GM23338 (cell line): Measurements from ENCODE around the gene DIP2C. TPM values are rescaled to one million over a fixed set of nuclear protein-coding genes. Genes with fewer than 3 reads are reported as not detected.
A peak's percentile ranks its signal among the peaks of the same experiment; 100 is the strongest.

Experiments
- ATAC-seq: fragments of 200-7000 bp; cut with Tn5 transposase; 3 replicates; pipeline ENCODE4 v1.9.1; 2020
- DNase-seq: peaks from one replicate; pipeline ENCODE4 v3.0.0-alpha.2; 2015; ENCODE audit warnings: low spot score
- H2AFZ ChIP-seq: fragments of 200-600 bp; sonication (generic); 2 replicates; pipeline ENCODE4 v1.8.0; 2016; ENCODE audit warnings: antibody characterized with exemption, mild to moderate bottlenecking, moderate library complexity
- H3F3A ChIP-seq: fragments of 200-600 bp; sonication (generic); replicated peaks from 2 replicates; pipeline ENCODE4 v1.8.0; 2017; ENCODE audit warnings: antibody characterized with exemption, mixed run types, low read depth
- H3K27ac ChIP-seq: fragments of 200-600 bp; sonication (generic); 2 replicates; pipeline ENCODE4 v1.6.1; 2016; ENCODE audit warnings: low read depth
- H3K27me3 ChIP-seq: fragments of 200-600 bp; sonication (generic); 2 replicates; pipeline ENCODE4 v1.8.0; 2016; ENCODE audit warnings: mild to moderate bottlenecking, mixed run types, moderate library complexity; ENCODE audit not compliant: insufficient read depth
- H3K36me3 ChIP-seq: fragments of 200-600 bp; sonication (generic); 2 replicates; pipeline ENCODE4 v1.8.0; 2016; ENCODE audit warnings: mild to moderate bottlenecking; ENCODE audit not compliant: insufficient read depth
- H3K4me1 ChIP-seq: fragments of 200-600 bp; sonication (generic); 2 replicates; pipeline ENCODE4 v1.8.0; 2016; ENCODE audit warnings: mild to moderate bottlenecking, moderate library complexity; ENCODE audit not compliant: insufficient read depth
- H3K4me2 ChIP-seq: fragments of 200-600 bp; sonication (generic); 2 replicates; pipeline ENCODE4 v1.7.1; 2017; ENCODE audit warnings: mixed run types
- H3K4me3 ChIP-seq: fragments of 200-600 bp; sonication (generic); 2 replicates; pipeline ENCODE4 v1.6.1; 2016; ENCODE audit warnings: mixed run types
- H3K79me2 ChIP-seq: fragments of 200-600 bp; sonication (generic); replicated peaks from 2 replicates; pipeline ENCODE4 v1.8.0; 2017; ENCODE audit warnings: mild to moderate bottlenecking; ENCODE audit not compliant: insufficient read depth
- H3K9me2 ChIP-seq: fragments of 200-600 bp; sonication (generic); 2 replicates; pipeline ENCODE4 v1.8.0; 2017; ENCODE audit not compliant: insufficient read depth
- H4K20me1 ChIP-seq: fragments of 200-600 bp; sonication (generic); replicated peaks from 2 replicates; pipeline ENCODE4 v1.8.0; 2017; ENCODE audit warnings: mild to moderate bottlenecking; ENCODE audit not compliant: insufficient read depth
- H3K27ac Mint-ChIP-seq: 2 replicates; pipeline ENCODE4 v1.8.0; 2020; ENCODE audit warnings: inconsistent platforms, mild to moderate bottlenecking, moderate library complexity, mixed read lengths
- H3K27me3 Mint-ChIP-seq: 3 replicates; pipeline ENCODE4 v1.8.0; 2022; ENCODE audit warnings: low read depth, mild to moderate bottlenecking, moderate library complexity, mixed read lengths, inconsistent platforms; ENCODE audit not compliant: insufficient read depth, poor library complexity
- H3K36me3 Mint-ChIP-seq: 3 replicates; pipeline ENCODE4 v1.8.0; 2021; ENCODE audit warnings: low read depth, mild to moderate bottlenecking, inconsistent platforms, moderate library complexity, mixed read lengths
- H3K4me1 Mint-ChIP-seq: 3 replicates; pipeline ENCODE4 v1.8.0; 2020; ENCODE audit warnings: mild to moderate bottlenecking, inconsistent platforms, mixed read lengths
- H3K4me3 Mint-ChIP-seq: 3 replicates; pipeline ENCODE4 v1.8.0; 2021; ENCODE audit warnings: moderate library complexity, mild to moderate bottlenecking, inconsistent platforms, mixed read lengths
- H3K9me3 Mint-ChIP-seq: 3 replicates; pipeline ENCODE4 v1.8.0; 2020; ENCODE audit warnings: moderate library complexity, mild to moderate bottlenecking, inconsistent platforms, mixed read lengths
- JUNB ChIP-seq: IDR thresholded peaks from one replicate; pipeline ENCODE4 v1.6.1; 2016; ENCODE audit warnings: antibody characterized with exemption; ENCODE audit not compliant: unreplicated experiment
- STAT1 ChIP-seq: IDR thresholded peaks from one replicate; pipeline ENCODE4 v1.6.1; 2016; ENCODE audit warnings: antibody characterized with exemption; ENCODE audit not compliant: unreplicated experiment
- polyA plus RNA-seq: library from polyadenylated mRNA; unstranded; fragments of >200 nt; fragmentation: Nextera tagmentation; extraction: Ambion mirVana; gene quantifications from 2 replicates; pipeline ENCODE4 v1.2.1, GENCODE V29; 2016
- total RNA-seq: library from RNA; depleted of rRNA; stranded (reverse); fragments of >200 nt; shearing (Covaris generic); gene quantifications from 2 replicates; pipeline ENCODE4 v1.2.3, GENCODE V29; 2014
- TF ChIP-seq, protein P1 (sequence below): fragments of 250-450 bp; sonication (Bioruptor Pico); IDR thresholded peaks from 2 replicates; pipeline ENCODE4 v1.5.0; 2020; ENCODE audit warnings: mild to moderate bottlenecking, moderate library complexity
- TF ChIP-seq, protein P2 (sequence below): IDR thresholded peaks from 2 replicates; pipeline ENCODE4 v1.6.1; 2016; ENCODE audit warnings: antibody characterized with exemption

The DIP2C gene
- total and polyA plus RNA-seq, 2 experiments from 2014 or later = 5.1 to 7.7 TPM

DNA sequence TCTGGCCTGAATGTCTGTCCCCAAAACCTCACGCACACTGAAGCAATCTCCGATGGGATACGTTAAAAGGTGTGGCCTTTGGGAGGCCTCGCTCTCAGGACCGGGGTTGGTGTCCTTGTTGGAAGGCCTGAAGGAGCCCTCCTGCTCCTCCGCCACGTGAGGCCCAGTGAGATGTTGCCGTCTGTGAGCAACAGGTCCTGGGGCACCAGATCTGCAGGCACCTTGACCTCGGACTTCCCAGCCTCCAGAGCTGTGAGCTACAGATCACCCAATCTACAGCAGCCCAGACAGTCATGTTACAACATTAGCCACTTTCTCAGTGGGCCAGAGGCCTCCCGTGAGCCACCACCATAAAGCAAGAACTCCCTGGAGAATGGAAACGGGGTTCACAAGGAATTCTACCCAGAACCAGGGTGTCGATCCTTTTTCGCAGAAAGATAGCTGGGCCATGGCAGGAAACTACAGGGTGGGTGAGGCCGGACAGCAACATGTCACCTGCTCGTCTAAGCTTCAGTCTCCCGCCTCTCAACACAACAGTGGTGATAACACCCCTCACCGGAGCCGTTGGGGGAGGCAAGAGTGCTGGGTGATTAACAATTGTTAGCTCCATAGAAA is 87.0 kb downstream of the DIP2C start:
- no peaks in the 10 kb centered on the region for H3K36me3 Mint-ChIP-seq
- no peak overlapping the region for H2AFZ ChIP-seq
- peaks cover 6% of the 10 kb centered on the region for H4K20me1 ChIP-seq
- ATAC-seq (no peak), DNase-seq (no peak)
- TF ChIP-seq, protein P1, sequence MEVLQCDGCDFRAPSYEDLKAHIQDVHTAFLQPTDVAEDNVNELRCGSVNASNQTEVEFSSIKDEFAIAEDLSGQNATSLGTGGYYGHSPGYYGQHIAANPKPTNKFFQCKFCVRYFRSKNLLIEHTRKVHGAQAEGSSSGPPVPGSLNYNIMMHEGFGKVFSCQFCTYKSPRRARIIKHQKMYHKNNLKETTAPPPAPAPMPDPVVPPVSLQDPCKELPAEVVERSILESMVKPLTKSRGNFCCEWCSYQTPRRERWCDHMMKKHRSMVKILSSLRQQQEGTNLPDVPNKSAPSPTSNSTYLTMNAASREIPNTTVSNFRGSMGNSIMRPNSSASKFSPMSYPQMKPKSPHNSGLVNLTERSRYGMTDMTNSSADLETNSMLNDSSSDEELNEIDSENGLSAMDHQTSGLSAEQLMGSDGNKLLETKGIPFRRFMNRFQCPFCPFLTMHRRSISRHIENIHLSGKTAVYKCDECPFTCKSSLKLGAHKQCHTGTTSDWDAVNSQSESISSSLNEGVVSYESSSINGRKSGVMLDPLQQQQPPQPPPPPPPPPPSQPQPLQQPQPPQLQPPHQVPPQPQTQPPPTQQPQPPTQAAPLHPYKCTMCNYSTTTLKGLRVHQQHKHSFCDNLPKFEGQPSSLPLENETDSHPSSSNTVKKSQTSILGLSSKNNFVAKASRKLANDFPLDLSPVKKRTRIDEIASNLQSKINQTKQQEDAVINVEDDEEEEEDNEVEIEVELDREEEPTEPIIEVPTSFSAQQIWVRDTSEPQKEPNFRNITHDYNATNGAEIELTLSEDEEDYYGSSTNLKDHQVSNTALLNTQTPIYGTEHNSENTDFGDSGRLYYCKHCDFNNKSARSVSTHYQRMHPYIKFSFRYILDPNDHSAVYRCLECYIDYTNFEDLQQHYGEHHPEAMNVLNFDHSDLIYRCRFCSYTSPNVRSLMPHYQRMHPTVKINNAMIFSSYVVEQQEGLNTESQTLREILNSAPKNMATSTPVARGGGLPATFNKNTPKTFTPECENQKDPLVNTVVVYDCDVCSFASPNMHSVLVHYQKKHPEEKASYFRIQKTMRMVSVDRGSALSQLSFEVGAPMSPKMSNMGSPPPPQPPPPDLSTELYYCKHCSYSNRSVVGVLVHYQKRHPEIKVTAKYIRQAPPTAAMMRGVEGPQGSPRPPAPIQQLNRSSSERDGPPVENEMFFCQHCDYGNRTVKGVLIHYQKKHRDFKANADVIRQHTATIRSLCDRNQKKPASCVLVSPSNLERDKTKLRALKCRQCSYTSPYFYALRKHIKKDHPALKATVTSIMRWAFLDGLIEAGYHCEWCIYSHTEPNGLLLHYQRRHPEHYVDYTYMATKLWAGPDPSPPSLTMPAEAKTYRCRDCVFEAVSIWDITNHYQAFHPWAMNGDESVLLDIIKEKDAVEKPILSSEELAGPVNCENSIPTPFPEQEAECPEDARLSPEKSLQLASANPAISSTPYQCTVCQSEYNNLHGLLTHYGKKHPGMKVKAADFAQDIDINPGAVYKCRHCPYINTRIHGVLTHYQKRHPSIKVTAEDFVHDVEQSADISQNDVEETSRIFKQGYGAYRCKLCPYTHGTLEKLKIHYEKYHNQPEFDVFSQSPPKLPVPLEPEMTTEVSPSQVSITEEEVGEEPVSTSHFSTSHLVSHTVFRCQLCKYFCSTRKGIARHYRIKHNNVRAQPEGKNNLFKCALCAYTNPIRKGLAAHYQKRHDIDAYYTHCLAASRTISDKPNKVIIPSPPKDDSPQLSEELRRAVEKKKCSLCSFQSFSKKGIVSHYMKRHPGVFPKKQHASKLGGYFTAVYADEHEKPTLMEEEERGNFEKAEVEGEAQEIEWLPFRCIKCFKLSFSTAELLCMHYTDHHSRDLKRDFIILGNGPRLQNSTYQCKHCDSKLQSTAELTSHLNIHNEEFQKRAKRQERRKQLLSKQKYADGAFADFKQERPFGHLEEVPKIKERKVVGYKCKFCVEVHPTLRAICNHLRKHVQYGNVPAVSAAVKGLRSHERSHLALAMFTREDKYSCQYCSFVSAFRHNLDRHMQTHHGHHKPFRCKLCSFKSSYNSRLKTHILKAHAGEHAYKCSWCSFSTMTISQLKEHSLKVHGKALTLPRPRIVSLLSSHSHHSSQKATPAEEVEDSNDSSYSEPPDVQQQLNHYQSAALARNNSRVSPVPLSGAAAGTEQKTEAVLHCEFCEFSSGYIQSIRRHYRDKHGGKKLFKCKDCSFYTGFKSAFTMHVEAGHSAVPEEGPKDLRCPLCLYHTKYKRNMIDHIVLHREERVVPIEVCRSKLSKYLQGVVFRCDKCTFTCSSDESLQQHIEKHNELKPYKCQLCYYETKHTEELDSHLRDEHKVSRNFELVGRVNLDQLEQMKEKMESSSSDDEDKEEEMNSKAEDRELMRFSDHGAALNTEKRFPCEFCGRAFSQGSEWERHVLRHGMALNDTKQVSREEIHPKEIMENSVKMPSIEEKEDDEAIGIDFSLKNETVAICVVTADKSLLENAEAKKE (CRISPR knock-in tag) = no peak
- H3K36me3 ChIP-seq = no peaks in the 10 kb centered on the region
- H3K27ac Mint-ChIP-seq = peak overlapping the region; percentile 54; the same call in 1 of the 2 replicates
- no peak overlapping the region for H3K27ac ChIP-seq
- H3K9me2 ChIP-seq = no peaks in the 10 kb centered on the region
- H3K4me3 Mint-ChIP-seq = no peak overlapping the region
- peaks cover 28% of the 10 kb centered on the region for H3K79me2 ChIP-seq
- no peaks in the 10 kb centered on the region for H3K27me3 Mint-ChIP-seq
- no peaks in the 10 kb centered on the region for H3F3A ChIP-seq
- no peaks in the 10 kb centered on the region for H3K27me3 ChIP-seq
- H3K4me1 ChIP-seq = no peaks in the 10 kb centered on the region; the same call in 1 of the 2 replicates
- peaks cover 43% of the 10 kb centered on the region for H3K4me1 Mint-ChIP-seq
- no peaks in the 10 kb centered on the region for H3K9me3 Mint-ChIP-seq
- H3K4me2 ChIP-seq = no peak overlapping the region
- no peak overlapping the region for H3K4me3 ChIP-seq

DNA sequence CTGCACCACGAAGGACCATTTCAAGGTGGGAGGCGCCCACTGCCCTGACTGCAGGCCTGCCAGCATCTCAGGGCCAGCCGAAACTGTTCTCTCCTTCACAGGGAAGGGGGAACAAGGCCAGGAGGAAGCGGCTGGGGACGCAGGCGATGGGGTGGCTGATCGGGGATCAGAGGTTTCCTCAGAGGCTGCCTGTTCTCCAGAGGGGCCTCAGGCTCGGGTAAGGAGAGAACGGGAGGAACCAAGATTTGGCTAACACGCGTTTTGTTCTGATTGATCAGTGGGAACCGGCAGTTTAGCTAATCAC is 87.9 kb downstream of the DIP2C start:
- Histone ChIP-seq H3K9me2 (no peaks in the 10 kb centered on the region), H3K36me3 (no peaks in the 10 kb centered on the region), H2AFZ (no peak overlapping the region), H3K79me2 (peaks cover 28% of the 10 kb centered on the region), H3F3A (no peaks in the 10 kb centered on the region), H4K20me1 (peaks cover 6% of the 10 kb centered on the region), H3K27ac (no peak overlapping the region), H3K4me1 (no peaks in the 10 kb centered on the region; the same call in 1 of the 2 replicates), H3K4me2 (no peak overlapping the region), H3K27me3 (no peaks in the 10 kb centered on the region), H3K4me3 (no peak overlapping the region)
- H3K27me3 Mint-ChIP-seq = peaks cover 2% of the 10 kb centered on the region
- no peak overlapping the region for H3K27ac Mint-ChIP-seq
- H3K36me3 Mint-ChIP-seq = no peaks in the 10 kb centered on the region
- TF ChIP-seq STAT1 = no peak
- TF ChIP-seq, protein P2, sequence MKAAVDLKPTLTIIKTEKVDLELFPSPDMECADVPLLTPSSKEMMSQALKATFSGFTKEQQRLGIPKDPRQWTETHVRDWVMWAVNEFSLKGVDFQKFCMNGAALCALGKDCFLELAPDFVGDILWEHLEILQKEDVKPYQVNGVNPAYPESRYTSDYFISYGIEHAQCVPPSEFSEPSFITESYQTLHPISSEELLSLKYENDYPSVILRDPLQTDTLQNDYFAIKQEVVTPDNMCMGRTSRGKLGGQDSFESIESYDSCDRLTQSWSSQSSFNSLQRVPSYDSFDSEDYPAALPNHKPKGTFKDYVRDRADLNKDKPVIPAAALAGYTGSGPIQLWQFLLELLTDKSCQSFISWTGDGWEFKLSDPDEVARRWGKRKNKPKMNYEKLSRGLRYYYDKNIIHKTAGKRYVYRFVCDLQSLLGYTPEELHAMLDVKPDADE = no peak
- TF ChIP-seq JUNB = no peak
- no peak overlapping the region for H3K4me3 Mint-ChIP-seq
- no peaks in the 10 kb centered on the region for H3K9me3 Mint-ChIP-seq
- ATAC-seq = no peak
- peaks cover 43% of the 10 kb centered on the region for H3K4me1 Mint-ChIP-seq
- no peak for DNase-seq
